HEK293T (cell line): Measurements from ENCODE around the gene SFXN3.

Source experiments
- BHLHE40 ChIP-seq: fragments of 450-650 bp; IDR thresholded peaks from 2 replicates; pipeline ENCODE4 v1.6.1; 2016; ENCODE audit warnings: mild to moderate bottlenecking, moderate library complexity, borderline replicate concordance
- ELF4 ChIP-seq: fragments of 450-650 bp; IDR thresholded peaks from 2 replicates; pipeline ENCODE4 v1.6.1; 2017; ENCODE audit warnings: antibody characterized with exemption
- FOXK2 ChIP-seq: fragments of 450-650 bp; IDR thresholded peaks from 2 replicates; pipeline ENCODE4 v1.6.1; 2016; ENCODE audit warnings: mild to moderate bottlenecking
- FOXM1 ChIP-seq: fragments of 450-650 bp; IDR thresholded peaks from 2 replicates; pipeline ENCODE4 v1.6.1; 2017; ENCODE audit warnings: mild to moderate bottlenecking, borderline replicate concordance
- SP1 ChIP-seq: fragments of 450-650 bp; IDR thresholded peaks from 2 replicates; pipeline ENCODE4 v1.6.1; 2017
- TARDBP ChIP-seq: fragments of 450-650 bp; IDR thresholded peaks from 2 replicates; pipeline ENCODE4 v1.6.1; 2016
- TF ChIP-seq, protein P1 (sequence below): fragments of 450-650 bp; IDR thresholded peaks from 2 replicates; pipeline ENCODE4 v1.6.1; 2016

DNA sequence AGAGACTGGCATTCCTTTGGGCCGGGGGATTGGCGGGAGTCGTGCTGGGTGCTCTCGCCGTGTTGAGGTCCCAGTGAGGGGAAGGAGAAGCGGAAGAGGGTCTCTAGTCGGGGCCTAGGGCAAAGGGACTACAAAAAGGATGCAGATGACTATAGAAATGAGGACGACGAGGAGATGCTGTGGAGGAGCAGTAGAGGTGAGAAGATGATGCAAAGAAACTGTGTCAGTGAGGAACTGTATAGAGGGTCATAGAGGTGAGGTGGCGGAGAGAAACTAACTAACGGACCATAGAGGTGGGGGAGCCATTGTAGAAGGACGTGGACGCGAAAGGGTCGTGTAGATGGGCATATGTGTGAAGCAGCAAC, 43.4 kb upstream of the SFXN3 start:
- TF ChIP-seq FOXK2 (no peak), SP1 (no peak), TARDBP (no peak), FOXM1 (no peak), ELF4 (no peak), BHLHE40 (no peak)
- TF ChIP-seq, protein P1, sequence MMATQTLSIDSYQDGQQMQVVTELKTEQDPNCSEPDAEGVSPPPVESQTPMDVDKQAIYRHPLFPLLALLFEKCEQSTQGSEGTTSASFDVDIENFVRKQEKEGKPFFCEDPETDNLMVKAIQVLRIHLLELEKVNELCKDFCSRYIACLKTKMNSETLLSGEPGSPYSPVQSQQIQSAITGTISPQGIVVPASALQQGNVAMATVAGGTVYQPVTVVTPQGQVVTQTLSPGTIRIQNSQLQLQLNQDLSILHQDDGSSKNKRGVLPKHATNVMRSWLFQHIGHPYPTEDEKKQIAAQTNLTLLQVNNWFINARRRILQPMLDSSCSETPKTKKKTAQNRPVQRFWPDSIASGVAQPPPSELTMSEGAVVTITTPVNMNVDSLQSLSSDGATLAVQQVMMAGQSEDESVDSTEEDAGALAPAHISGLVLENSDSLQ, result no peak
